BE2C (cell line): ENCODE results near the gene CP.

ENCODE experiments used
- DNase-seq: peaks from one replicate; pipeline ENCODE4 v3.0.0-alpha.2; 2020
- H3K27me3 ChIP-seq: fragments of 250-450 bp; sonication (Bioruptor Pico); 2 replicates; pipeline ENCODE4 v1.5.1; 2020; ENCODE audit warnings: mild to moderate bottlenecking
- H3K36me3 ChIP-seq: fragments of 250-450 bp; sonication (Bioruptor Pico); 2 replicates; pipeline ENCODE4 v1.5.1; 2020; ENCODE audit warnings: mild to moderate bottlenecking
- H3K4me1 ChIP-seq: fragments of 250-450 bp; sonication (Bioruptor Pico); 2 replicates; pipeline ENCODE4 v1.5.1; 2020
- H3K4me3 ChIP-seq: 2 replicates; pipeline ENCODE4 v1.5.1; 2011; ENCODE audit warnings: low read depth, low read length
- H3K9me3 ChIP-seq: fragments of 250-450 bp; sonication (Bioruptor Pico); 2 replicates; pipeline ENCODE4 v1.5.1; 2020
- TF ChIP-seq, protein P1 (sequence below): IDR thresholded peaks from 2 replicates; pipeline ENCODE4 v1.5.1; 2012; ENCODE audit warnings: mild to moderate bottlenecking, low read depth, low read length

CP gene

GRCh38 chr3:149179220-149179619, 42.4 kb downstream of the CP start:
- no peak overlapping the region for H3K4me3 ChIP-seq
- DNase-seq, result no peak
- no peaks in the 10 kb centered on the region for H3K4me1 ChIP-seq
- no peaks in the 10 kb centered on the region for H3K36me3 ChIP-seq
- no peaks in the 10 kb centered on the region for H3K27me3 ChIP-seq
- TF ChIP-seq, protein P1, sequence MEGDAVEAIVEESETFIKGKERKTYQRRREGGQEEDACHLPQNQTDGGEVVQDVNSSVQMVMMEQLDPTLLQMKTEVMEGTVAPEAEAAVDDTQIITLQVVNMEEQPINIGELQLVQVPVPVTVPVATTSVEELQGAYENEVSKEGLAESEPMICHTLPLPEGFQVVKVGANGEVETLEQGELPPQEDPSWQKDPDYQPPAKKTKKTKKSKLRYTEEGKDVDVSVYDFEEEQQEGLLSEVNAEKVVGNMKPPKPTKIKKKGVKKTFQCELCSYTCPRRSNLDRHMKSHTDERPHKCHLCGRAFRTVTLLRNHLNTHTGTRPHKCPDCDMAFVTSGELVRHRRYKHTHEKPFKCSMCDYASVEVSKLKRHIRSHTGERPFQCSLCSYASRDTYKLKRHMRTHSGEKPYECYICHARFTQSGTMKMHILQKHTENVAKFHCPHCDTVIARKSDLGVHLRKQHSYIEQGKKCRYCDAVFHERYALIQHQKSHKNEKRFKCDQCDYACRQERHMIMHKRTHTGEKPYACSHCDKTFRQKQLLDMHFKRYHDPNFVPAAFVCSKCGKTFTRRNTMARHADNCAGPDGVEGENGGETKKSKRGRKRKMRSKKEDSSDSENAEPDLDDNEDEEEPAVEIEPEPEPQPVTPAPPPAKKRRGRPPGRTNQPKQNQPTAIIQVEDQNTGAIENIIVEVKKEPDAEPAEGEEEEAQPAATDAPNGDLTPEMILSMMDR, result no peak
- H3K9me3 ChIP-seq, result no peaks in the 10 kb centered on the region

- H3K4me1 ChIP-seq, result no peaks in the 10 kb centered on the region
- no peaks in the 10 kb centered on the region for H3K9me3 ChIP-seq
- no peak for DNase-seq
- H3K27me3 ChIP-seq, result no peaks in the 10 kb centered on the region
- peaks cover 2% of the 10 kb centered on the region; the same call in 1 of the 2 replicates for H3K36me3 ChIP-seq
- H3K4me3 ChIP-seq, result no peak overlapping the region
- TF ChIP-seq, protein P1, result no peak
Observed at GRCh38 chr3:149177122-149177521, 44.5 kb downstream of the CP start.

GRCh38 chr3:149174901-149175300, 46.7 kb downstream of the CP start:
- Histone ChIP-seq H3K27me3 (no peaks in the 10 kb centered on the region), H3K4me3 (no peak overlapping the region), H3K9me3 (no peaks in the 10 kb centered on the region), H3K36me3 (peaks cover 2% of the 10 kb centered on the region; the same call in 1 of the 2 replicates), H3K4me1 (no peaks in the 10 kb centered on the region)
- DNase-seq, result no peak
- TF ChIP-seq, protein P1, result no peak

DNA sequence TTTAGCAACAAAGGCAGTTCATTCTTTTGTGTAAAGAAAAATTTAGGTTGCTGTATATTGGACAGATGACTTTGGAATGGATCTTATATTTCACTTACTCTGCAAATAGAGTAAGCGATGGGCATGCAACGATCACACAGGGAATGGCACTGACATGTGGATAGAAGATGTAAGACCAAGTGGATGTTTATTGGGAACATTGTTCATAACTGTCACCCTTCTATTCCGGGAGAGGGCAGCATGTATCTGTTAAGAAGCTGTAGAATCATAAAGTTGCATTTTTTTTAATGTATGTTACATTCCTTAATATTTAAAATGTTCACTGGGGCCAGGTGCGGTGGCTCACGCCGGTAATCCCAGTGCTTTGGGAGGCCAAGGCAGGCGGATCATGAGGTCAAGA, 51.0 kb downstream of the CP start:
- TF ChIP-seq, protein P1, result no peak
- peaks cover 8% of the 10 kb centered on the region for H3K36me3 ChIP-seq
- H3K27me3 ChIP-seq, result no peaks in the 10 kb centered on the region
- no peaks in the 10 kb centered on the region for H3K4me1 ChIP-seq
- no peak overlapping the region for H3K4me3 ChIP-seq
- no peak for DNase-seq
- no peaks in the 10 kb centered on the region for H3K9me3 ChIP-seq

DNA sequence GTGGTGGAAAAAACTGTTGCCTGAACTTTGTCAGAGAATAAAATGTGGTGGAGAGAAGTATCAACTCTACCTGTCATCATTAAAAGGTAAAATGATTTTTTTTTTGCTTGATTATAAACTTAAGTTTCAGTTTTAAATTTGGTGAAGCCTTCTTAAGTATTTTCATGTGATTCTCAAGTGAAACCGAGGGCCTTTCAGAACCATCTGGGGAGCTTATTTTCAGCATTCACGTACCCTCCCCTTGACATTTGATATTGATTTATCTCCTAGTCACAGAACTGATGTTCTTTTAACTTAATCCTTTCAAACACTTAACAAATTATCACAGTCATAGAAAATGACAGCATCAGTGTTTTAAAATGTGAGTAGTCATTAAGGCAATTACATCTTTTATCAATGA, 53.7 kb downstream of the CP start:
- Histone ChIP-seq H3K9me3 (no peaks in the 10 kb centered on the region), H3K4me3 (no peak overlapping the region), H3K4me1 (no peaks in the 10 kb centered on the region), H3K36me3 (peaks cover 8% of the 10 kb centered on the region), H3K27me3 (no peaks in the 10 kb centered on the region)
- DNase-seq, result no peak
- TF ChIP-seq, protein P1, result no peak

DNA sequence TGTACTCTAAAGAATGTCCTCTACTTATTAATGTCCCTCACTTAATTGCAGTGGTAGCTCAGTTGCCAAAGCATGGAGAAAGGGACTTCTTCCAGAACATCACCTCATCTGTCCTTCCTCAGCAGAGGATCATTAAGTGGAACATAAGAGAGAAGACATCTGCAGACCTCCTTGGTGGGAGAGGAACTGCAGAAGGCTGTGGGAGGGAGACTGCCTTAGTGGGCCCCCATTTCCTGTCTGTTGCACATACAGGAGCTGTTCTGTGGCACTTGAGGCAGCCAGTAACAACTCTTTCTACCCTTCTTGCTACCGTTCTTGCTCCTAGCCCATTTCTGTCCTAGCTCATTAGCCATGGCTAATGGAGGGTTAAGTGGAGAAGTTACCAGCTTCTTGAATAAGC, 58.6 kb downstream of the CP start:
- Histone ChIP-seq H3K4me1 (0 out of 2 replicates have a peak, but pooled peaks cover 3% of the 10 kb centered on the region), H3K36me3 (peaks cover 4% of the 10 kb centered on the region), H3K9me3 (no peaks in the 10 kb centered on the region), H3K4me3 (no peak overlapping the region), H3K27me3 (no peaks in the 10 kb centered on the region)
- DNase-seq, result no peak
- TF ChIP-seq, protein P1, result no peak
